ENCODE data around the gene CACNA2D3.

GRCh38 chr3:54850484-54851018, 728.2 kb downstream of the CACNA2D3 start:
- no peak for TF ChIP-seq CTCF (optimal IDR thresholded peaks at IDR 0.05 in 1 of 3, IDR thresholded peaks at IDR 0.05 in 1 of 3, conservative IDR thresholded peaks at IDR 0.05 in 1 of 3; ENCODE audit: extremely low read depth in 1 of 3, insufficient read depth in 2 of 3, low read length in 3 of 3)
- TF ChIP-seq EZH2 (IDR thresholded peaks at IDR 0.05; ENCODE audit: low read length): no peak
